ENCODE measurements around the gene MED22.
"Not testable (repeated sequence)": the region's sequence is repeated elsewhere in the genome, so short reads cannot be mapped to it uniquely, and the experiment has no call there.

Gene MED22

GRCh38 chr9:133382507-133383141 lies 34.7 kb upstream of the MED22 start:
- H3K27ac Mint-ChIP-seq = no peak overlapping the region
- H3K9me3 Mint-ChIP-seq = no peaks in the 10 kb centered on the region
- H3K36me3 Mint-ChIP-seq = no peaks in the 10 kb centered on the region
- H3K27me3 Mint-ChIP-seq = no peaks in the 10 kb centered on the region
- no peak overlapping the region for H3K4me3 Mint-ChIP-seq
- no peaks in the 10 kb centered on the region for H3K4me1 Mint-ChIP-seq
- no peak for ATAC-seq

- Mint-ChIP-seq H3K9me3 (no peaks in the 10 kb centered on the region), H3K27ac (no peak overlapping the region), H3K4me1 (no peaks in the 10 kb centered on the region), H3K27me3 (no peaks in the 10 kb centered on the region), H3K36me3 (no peaks in the 10 kb centered on the region), H3K4me3 (no peak overlapping the region)
- no peak for ATAC-seq
Observed at GRCh38 chr9:133380734-133381133, 32.8 kb upstream of the MED22 start.

DNA sequence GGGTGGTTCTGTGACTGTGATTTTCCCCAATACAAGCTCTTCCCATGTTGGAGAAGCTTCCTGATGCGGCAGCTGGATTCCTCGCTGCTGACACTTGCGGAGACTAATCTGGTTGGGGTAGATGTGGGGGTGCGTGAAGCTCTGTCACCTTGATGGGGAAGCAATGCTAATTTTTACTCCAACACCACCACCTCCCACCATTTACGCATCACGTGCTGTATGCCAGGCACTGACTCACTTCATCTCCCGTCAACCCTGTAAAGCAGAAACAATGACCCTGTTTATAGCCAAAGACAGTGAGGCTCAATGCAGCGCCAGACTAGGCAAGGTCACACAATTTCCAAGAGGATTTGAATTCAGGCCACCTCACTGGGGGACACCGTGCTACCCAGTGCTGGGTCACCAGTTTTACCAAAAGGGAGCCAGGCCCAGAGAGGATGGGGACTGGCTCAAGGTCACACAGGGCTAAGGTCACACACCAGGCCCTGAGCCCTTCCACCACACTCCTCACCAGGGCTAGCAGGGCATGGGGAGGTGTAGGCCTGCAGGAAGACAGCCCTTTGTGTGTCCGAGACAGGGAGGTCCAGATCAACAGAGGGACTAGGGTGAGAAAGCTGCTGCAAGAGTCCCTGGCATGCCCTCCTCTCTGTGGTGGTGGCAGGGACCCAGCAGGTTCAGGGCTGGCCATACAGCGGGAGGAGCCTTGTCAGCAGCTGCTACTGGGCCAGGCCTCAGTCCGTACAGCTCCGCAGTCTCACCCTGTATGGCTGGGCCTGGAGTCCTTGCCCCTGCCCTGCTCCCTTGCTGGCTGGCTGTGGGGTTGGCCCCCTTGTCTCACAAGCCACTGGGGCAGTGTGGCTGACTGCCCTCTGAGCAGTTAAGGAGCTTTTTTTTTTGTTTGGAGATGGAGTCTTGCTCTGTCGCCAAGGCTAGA lies 31.5 kb upstream of the MED22 start:
- Mint-ChIP-seq H3K36me3 (no peaks in the 10 kb centered on the region), H3K4me3 (no peak overlapping the region), H3K9me3 (no peaks in the 10 kb centered on the region), H3K27ac (no peak overlapping the region), H3K4me1 (peaks cover 9% of the 10 kb centered on the region), H3K27me3 (no peaks in the 10 kb centered on the region)
- ATAC-seq = no peak

DNA sequence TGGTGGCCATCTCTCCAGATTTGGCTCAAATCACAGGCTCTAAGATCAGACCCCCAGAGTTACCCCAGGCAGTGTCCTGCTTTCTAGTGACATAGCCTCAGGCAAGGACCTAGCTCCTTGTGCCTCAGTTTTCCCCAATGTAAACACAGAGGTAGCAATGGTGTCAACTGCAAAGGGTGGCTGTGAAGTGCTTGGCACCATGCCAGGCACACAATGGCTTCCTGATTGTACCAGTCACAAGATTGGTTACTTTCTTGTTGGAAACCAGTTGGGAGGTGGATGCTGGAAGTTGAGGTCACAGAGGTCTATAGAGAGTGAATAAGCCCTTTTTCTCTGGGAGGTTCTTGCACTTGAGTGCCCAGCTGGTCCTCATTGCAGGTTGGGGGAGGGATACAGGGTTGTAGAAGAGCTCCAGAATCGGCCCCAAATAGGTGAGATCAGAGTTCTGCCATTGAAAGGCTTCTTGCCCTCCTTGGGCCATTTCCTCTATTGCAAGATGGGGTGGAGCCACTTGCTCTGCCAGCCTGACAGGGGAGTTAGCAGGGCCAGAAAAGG lies 30.6 kb upstream of the MED22 start:
- H3K9me3 Mint-ChIP-seq = no peaks in the 10 kb centered on the region
- ATAC-seq = no peak
- no peak overlapping the region for H3K27ac Mint-ChIP-seq
- no peaks in the 10 kb centered on the region for H3K27me3 Mint-ChIP-seq
- H3K4me1 Mint-ChIP-seq = peaks cover 16% of the 10 kb centered on the region
- no peaks in the 10 kb centered on the region for H3K36me3 Mint-ChIP-seq
- no peak overlapping the region for H3K4me3 Mint-ChIP-seq

DNA sequence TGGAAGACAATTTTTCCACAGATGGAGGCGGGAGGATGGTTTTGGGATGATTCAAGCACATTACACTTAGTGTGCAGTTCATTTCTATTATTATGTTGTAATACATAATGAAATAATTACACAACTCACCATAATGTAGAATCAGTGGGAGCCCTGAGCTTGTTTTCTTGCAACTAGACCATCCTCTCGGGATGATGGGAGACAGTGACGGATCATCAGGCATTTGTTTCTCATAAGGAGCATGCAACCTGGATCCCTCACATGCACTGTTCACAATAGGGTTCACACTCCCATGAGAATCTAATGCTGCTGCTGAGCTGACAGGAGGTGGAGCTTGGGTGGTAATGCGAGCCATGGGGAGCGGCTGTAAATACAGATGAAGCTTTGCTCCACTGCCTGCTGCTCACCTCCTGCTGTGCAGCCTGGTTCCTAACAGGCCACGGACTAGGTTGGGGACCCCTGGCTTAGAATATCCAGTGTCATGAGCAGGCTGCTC lies 29.8 kb upstream of the MED22 start:
- Mint-ChIP-seq H3K9me3 (no peaks in the 10 kb centered on the region), H3K36me3 (no peaks in the 10 kb centered on the region), H3K27ac (no peak overlapping the region), H3K4me1 (peaks cover 23% of the 10 kb centered on the region), H3K4me3 (no peak overlapping the region), H3K27me3 (no peaks in the 10 kb centered on the region)
- ATAC-seq = no peak

DNA sequence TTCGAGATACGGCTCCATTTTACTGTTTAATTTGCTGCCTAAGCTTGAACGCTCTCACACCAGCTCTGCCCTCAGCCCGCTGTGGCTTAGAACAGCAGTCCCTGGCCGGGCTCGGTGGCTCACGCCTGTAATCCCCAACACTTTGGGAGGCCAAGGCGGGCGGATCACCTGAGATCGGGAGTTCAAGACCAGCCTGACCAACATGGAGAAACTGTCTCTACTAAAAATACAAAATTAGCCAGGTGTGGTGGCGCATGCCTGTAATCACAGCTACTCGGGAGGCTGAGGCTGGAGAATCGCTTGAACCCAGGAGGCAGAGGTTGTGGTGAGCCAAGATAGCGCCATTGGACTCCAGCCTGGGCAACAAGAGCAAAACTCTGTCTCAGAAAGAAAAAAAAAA lies 29.3 kb upstream of the MED22 start:
- not testable (repeated sequence) for H3K27ac Mint-ChIP-seq, H3K9me3 Mint-ChIP-seq

DNA sequence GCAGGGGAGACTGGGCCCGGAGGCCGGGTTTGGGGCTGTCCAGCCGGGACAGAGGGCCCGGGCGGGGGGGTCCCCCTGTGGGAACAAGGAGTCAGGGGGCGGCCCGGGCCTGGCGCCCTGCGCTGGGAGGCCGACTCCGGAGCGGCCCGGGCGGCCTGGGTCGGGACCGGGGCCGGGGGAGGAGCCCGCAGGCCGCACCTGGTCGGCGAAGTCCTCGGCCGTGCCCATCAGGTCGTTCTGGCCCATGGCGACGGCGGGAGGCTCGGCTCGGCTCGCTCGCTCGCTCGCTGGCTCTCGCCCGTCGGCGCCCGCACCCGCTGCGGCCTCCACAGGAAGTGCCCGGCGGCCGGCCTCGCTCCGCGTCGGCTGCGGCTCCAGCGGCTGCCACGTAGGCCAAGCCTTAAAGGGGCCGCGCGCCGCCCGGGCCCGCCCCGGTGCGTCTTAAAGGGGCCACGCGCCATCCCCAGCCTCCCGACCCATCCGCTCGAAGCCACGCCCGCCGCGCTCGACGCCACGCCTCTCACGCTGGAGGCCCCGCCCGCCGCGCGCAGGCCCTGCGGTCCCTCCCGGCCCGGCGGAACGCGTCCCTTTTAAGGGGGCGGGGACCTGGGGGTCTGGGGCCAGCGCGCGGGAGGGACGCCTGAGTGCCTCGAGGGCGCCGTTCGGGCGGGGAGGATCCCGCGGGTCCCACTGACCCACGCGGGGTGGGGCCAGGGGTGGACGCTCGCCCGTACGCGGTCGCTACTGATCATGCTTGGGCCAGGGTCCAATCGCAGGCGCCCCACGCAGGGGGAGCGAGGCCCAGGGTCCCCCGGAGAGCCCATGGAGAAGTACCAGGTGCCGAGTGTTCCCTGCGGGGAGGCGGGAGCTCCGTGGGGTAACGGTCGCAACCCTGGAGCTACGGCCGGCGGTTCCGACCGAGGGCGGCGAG lies 28.1 kb upstream of the MED22 start, which contains the start of the genes STKLD1 and SURF4:
TSS of gene STKLD1 (plus strand) at position 643 of the 931 bp plus-strand sequence. CDS start at position 751, 108 bp downstream.
TSS of gene SURF4 (minus strand) at position 337 of the 931 bp plus-strand sequence. CDS start at position 246, 91 bp downstream.
- peaks cover 41% of the 10 kb centered on the region for H3K4me1 Mint-ChIP-seq
- ATAC-seq = peak; percentile 98
- peaks cover under 1% of the 10 kb centered on the region for H3K36me3 Mint-ChIP-seq
- peak within 1 kb of the TSS; percentile 87 for H3K4me3 Mint-ChIP-seq
- no peaks in the 10 kb centered on the region for H3K9me3 Mint-ChIP-seq
- no peaks in the 10 kb centered on the region for H3K27me3 Mint-ChIP-seq
- H3K27ac Mint-ChIP-seq = peak within 1 kb of the TSS; percentile 82

More for the DNA sequence above, 29.3 kb upstream of the MED22 start:
- not testable (repeated sequence) for ATAC-seq, H3K36me3 Mint-ChIP-seq, H3K27me3 Mint-ChIP-seq
- Mint-ChIP-seq H3K4me1 (peaks cover 28% of the 10 kb centered on the region), H3K4me3 (peak overlapping the region; percentile 55)

DNA sequence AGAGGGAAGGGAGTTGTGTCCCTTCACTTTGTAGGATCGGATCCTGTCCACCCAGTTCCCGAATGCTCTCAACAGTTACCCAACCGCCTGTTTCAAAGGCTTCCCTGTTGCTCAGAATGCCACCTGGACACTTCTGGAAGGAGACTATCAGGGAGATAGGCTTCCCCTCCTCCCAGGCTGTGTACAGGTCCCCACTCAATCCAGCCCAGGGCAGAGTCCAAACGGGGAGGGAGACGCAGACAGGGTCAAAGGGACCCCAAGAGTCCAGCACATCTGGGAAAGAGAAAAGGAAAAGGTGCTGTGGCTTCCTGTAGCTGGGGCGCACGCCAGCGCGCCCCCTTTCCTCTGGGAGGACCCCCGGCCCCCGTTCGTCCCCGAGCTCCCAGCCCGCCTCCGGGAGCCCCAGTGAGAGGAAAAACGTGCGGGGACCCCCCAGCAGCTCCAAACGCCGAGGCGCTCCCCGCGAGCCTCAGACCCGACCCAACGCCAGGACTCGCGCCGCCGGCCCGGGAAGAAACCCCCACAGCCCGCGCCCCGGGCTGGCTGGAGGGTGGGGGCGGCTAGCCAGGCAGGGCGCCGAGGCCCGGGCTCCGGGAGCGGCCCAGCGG lies 27.3 kb upstream of the MED22 start:
- no peaks in the 10 kb centered on the region for H3K27me3 Mint-ChIP-seq
- ATAC-seq = peak; percentile 1
- H3K4me1 Mint-ChIP-seq = peaks cover 49% of the 10 kb centered on the region
- H3K9me3 Mint-ChIP-seq = no peaks in the 10 kb centered on the region
- peaks cover 8% of the 10 kb centered on the region for H3K36me3 Mint-ChIP-seq
- peak overlapping the region; percentile 82 for H3K27ac Mint-ChIP-seq
- peak overlapping the region; percentile 87 for H3K4me3 Mint-ChIP-seq

GRCh38 chr9:133374612-133375115 lies 26.7 kb upstream of the MED22 start:
- no peak for ATAC-seq
- Mint-ChIP-seq H3K27me3 (no peaks in the 10 kb centered on the region), H3K4me3 (peak overlapping the region; percentile 87), H3K36me3 (peaks cover 13% of the 10 kb centered on the region), H3K4me1 (peaks cover 54% of the 10 kb centered on the region), H3K9me3 (no peaks in the 10 kb centered on the region), H3K27ac (peak overlapping the region; percentile 82)

DNA sequence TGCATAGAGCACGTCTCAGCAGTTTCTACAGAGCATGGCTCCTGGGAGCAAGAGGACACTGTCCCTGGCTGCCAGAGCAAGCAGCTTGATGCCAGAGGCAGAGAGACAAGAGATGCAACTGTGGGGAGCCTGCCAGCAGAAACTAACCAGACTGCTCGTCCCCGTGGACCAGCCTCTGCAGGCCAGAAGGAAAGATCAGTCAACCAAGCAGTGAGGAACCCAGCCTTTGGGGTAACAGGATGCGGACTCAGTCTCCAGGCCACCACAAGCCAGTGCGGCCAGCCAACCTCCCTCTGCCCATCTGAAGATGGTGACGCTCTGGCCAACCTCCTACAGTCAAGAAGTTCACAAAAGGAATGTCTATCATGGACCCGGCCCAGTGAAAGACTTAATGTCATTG lies 24.2 kb upstream of the MED22 start:
- Mint-ChIP-seq H3K4me1 (peaks cover 70% of the 10 kb centered on the region), H3K9me3 (no peaks in the 10 kb centered on the region), H3K27me3 (no peaks in the 10 kb centered on the region), H3K27ac (peak overlapping the region; percentile 59), H3K36me3 (peaks cover 26% of the 10 kb centered on the region), H3K4me3 (no peak overlapping the region)
- no peak for ATAC-seq

- peaks cover 28% of the 10 kb centered on the region for H3K36me3 Mint-ChIP-seq
- peak overlapping the region; percentile 42 for H3K4me3 Mint-ChIP-seq
- no peaks in the 10 kb centered on the region for H3K27me3 Mint-ChIP-seq
- peak overlapping the region; percentile 59 for H3K27ac Mint-ChIP-seq
- H3K4me1 Mint-ChIP-seq = peaks cover 70% of the 10 kb centered on the region
- H3K9me3 Mint-ChIP-seq = no peaks in the 10 kb centered on the region
- no peak for ATAC-seq
Observed at GRCh38 chr9:133371261-133371711, 23.4 kb upstream of the MED22 start.

- no peaks in the 10 kb centered on the region for H3K9me3 Mint-ChIP-seq
- H3K27ac Mint-ChIP-seq = peak overlapping the region; percentile 59
- H3K4me3 Mint-ChIP-seq = peak overlapping the region; percentile 42
- peaks cover 70% of the 10 kb centered on the region for H3K4me1 Mint-ChIP-seq
- peaks cover 34% of the 10 kb centered on the region for H3K36me3 Mint-ChIP-seq
- H3K27me3 Mint-ChIP-seq = no peaks in the 10 kb centered on the region
- no peak for ATAC-seq
Observed at GRCh38 chr9:133370685-133371084, 22.8 kb upstream of the MED22 start.

GRCh38 chr9:133369933-133370332 lies 22.0 kb upstream of the MED22 start:
- Mint-ChIP-seq H3K36me3 (peaks cover 42% of the 10 kb centered on the region), H3K4me1 (peaks cover 66% of the 10 kb centered on the region), H3K27ac (peak overlapping the region; percentile 59), H3K4me3 (no peak overlapping the region), H3K27me3 (no peaks in the 10 kb centered on the region), H3K9me3 (no peaks in the 10 kb centered on the region)
- ATAC-seq = no peak

DNA sequence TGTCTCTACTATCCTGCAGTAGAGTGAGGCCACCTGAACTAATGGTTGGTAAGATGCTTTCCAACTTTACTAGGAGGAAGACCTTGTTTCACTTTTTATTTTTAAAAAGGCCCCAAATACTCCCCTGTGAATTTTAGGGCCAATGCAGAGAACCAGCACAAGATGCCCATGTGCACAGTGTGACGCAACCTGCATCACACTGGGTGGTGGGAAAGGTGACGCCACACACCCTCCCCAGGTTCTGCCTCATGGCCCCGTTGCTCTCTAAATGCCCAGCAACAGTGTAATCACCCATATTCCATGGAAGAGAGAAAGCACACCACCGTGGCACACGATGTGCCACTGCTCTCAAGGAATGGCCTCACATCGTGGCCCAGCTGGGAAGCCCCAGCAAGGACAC lies 21.5 kb upstream of the MED22 start:
- H3K9me3 Mint-ChIP-seq = no peaks in the 10 kb centered on the region
- H3K4me3 Mint-ChIP-seq = no peak overlapping the region
- no peaks in the 10 kb centered on the region for H3K27me3 Mint-ChIP-seq
- peaks cover 61% of the 10 kb centered on the region for H3K4me1 Mint-ChIP-seq
- peak overlapping the region; percentile 59 for H3K27ac Mint-ChIP-seq
- ATAC-seq = no peak
- peaks cover 43% of the 10 kb centered on the region for H3K36me3 Mint-ChIP-seq
